Stimulated activated CD4-positive, alpha-beta T cell treated with anti-CD3 and anti-CD28 coated beads, Interleukin-15, amount 100 ng/mL, for 1 hour (primary cell): ENCODE results near the gene ZSWIM9.
"Not testable (repeated sequence)": the region's sequence is repeated elsewhere in the genome, so short reads cannot be mapped to it uniquely, and the experiment has no call there.

Source experiments
- DNase-seq, 2 donors: peaks; one replicate each; pipeline ENCODE4 v3.0.0-alpha.2; 2020; ENCODE audit warnings: low read depth in 1 of 2, low spot score in 1 of 2

ZSWIM9 gene

GRCh38 chr19:48213959-48214358 lies 43.5 kb downstream of the ZSWIM9 start:
- DNase-seq: no peak

DNA sequence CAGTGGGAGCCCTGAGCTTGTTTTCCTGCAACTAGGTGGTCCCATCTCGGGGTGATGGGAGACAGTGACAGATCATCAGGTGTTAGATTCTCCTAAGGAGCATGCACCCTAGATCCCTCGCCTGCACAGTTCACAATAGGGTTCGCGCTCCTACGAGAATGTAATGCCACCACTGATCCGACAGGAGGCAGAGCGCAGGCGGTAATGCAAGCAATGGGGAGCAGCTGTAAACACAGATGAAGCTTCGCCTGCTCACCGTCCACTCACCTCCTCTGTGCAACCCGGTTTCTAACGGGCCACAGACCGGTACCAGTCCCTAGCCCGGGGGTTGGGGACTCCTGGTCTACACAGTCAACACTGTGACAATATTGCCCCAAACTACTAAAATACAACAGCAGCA lies 46.5 kb downstream of the ZSWIM9 start:
- no peak for DNase-seq

- DNase-seq: no peak
These were observed 48.5 kb downstream of the ZSWIM9 start for GRCh38 chr19:48218997-48219396.

DNA sequence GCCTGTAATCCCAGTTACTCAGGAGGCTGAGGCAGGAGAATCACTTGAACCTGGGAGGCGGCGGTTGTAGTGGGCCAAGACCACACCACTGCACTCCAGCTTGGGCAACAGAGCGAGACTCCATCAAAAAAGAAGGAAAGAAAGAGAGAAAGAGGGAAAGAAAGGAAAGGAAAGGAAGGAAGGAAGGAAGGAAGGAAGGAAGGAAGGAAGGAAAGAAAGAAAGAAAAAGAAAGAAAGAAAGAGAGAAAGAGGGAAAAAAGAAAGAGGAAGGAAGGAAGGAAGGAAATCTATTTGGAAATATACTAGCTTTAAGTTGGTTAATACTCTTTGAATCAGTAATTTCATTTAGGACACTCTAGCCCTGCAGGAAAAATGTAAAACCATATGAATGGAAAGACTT lies 50.3 kb downstream of the ZSWIM9 start:
- DNase-seq: not testable (repeated sequence)

- DNase-seq: no peak
These were observed 51.1 kb downstream of the ZSWIM9 start for GRCh38 chr19:48221628-48222027.

GRCh38 chr19:48230555-48231129 lies 60.2 kb downstream of the ZSWIM9 start:
- DNase-seq: no peak

- no peak for DNase-seq
These were observed 66.6 kb downstream of the ZSWIM9 start for GRCh38 chr19:48237057-48237456.

DNA sequence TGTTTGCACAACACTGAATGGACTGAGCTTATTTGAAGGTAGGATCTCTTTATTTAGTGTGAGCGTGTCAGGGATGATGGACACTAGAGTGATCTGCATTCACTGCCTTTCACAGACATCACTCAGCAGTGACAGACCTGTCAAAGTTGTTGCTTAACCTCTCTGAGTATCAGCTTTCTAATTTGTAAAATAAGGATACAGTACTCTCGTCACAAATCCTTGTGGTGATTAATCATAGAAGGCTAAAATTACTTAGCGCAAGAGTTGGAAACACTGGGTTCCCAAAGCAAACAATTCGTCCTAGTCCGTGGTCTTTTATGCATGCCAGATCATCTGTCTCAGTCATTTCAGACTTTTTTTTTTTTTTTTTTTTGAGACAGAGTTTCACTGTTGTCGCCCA lies 68.6 kb downstream of the ZSWIM9 start:
- DNase-seq: no peak

GRCh38 chr19:48239582-48240141 lies 69.2 kb downstream of the ZSWIM9 start:
- no peak for DNase-seq

DNA sequence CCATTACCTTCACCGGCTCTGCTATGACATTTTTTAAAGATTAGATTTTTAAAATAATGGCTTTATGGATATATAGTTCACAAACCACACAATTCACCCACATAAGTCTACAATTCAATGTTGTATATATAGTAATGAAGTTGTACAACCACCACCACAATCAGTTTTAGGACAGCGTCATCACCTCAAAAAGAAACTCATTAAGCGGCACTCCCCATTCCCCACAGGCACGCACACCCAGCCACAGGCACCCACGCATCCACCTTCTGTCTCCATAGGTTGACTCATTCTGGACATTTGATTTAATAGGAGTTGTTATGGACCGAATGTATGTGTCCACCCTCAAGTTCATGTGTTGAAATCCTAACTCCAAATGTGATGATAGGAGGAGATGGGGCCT lies 71.3 kb downstream of the ZSWIM9 start:
- DNase-seq: not testable (repeated sequence)

GRCh38 chr19:48244281-48244680 lies 73.8 kb downstream of the ZSWIM9 start:
- DNase-seq: no peak

- DNase-seq: no peak
These were observed 75.6 kb downstream of the ZSWIM9 start for GRCh38 chr19:48246101-48246500.

GRCh38 chr19:48247212-48247611 lies 76.7 kb downstream of the ZSWIM9 start:
- DNase-seq: no peak
